CD4-positive, alpha-beta T cell treated with Interleukin-10 for 1 hour (primary cell): ENCODE measurements around the gene CNOT8.

Experiments
- DNase-seq: peaks from one replicate; pipeline ENCODE4 v3.0.0-alpha.2; 2020

Gene CNOT8

GRCh38 chr5:154836225-154836624 is 22.2 kb upstream of the CNOT8 start:
- DNase-seq: no peak

GRCh38 chr5:154837009-154837901 is 21.2 kb upstream of the CNOT8 start:
- DNase-seq: no peak

- no peak for DNase-seq
Measured at GRCh38 chr5:154840435-154841272, 17.8 kb upstream of the CNOT8 start.

- DNase-seq: no peak
Measured at GRCh38 chr5:154841273-154841661, 17.2 kb upstream of the CNOT8 start.

- DNase-seq: no peak
Measured at GRCh38 chr5:154842689-154843530, 15.5 kb upstream of the CNOT8 start.

- no peak for DNase-seq
Measured at GRCh38 chr5:154844809-154845208, 13.6 kb upstream of the CNOT8 start.

- DNase-seq: no peak
Measured at GRCh38 chr5:154849264-154849785, 9.1 kb upstream of the CNOT8 start.

- no peak for DNase-seq
Measured at GRCh38 chr5:154849791-154850201, 8.6 kb upstream of the CNOT8 start.

GRCh38 chr5:154850255-154851062 is 8.0 kb upstream of the CNOT8 start, which contains the start of gene FAXDC2:
FAXDC2 (minus strand) TSS chr5:154850603; CDS start chr5:154838178, 12,425 bp downstream.
- no peak for DNase-seq

- no peak for DNase-seq
Measured at GRCh38 chr5:154851351-154851750, 7.1 kb upstream of the CNOT8 start.

GRCh38 chr5:154857530-154858296 is 714 bp upstream of the CNOT8 start:
- DNase-seq: peak; percentile 93

GRCh38 chr5:154858972-154859871 is 795 bp downstream of the CNOT8 start:
- peak; percentile 40 for DNase-seq

- no peak for DNase-seq
Measured at GRCh38 chr5:154860123-154860522, 1.7 kb downstream of the CNOT8 start.

GRCh38 chr5:154860765-154861164 is 2.3 kb downstream of the CNOT8 start:
- DNase-seq: peak; percentile 16

GRCh38 chr5:154861946-154862345 is 3.5 kb downstream of the CNOT8 start:
- DNase-seq: no peak

- no peak for DNase-seq
Measured at GRCh38 chr5:154862766-154863165, 4.3 kb downstream of the CNOT8 start.

GRCh38 chr5:154863291-154864080 is 5.1 kb downstream of the CNOT8 start:
- no peak for DNase-seq

- DNase-seq: no peak
Measured at GRCh38 chr5:154865466-154866184, 7.2 kb downstream of the CNOT8 start.
